HTERT RPE-1 (cell line): ENCODE results near the gene NCOA3.
"Not testable (repeated sequence)": the region's sequence is repeated elsewhere in the genome, so short reads cannot be mapped to it uniquely, and the experiment has no call there.

ENCODE experiments used
- in situ Hi-C: fragments of 300-500 bp; cut with MboI; formaldehyde crosslinking; loops from 4 replicates; pipeline ENCODE4 v1.14.3; 2020; ENCODE audit warnings: low sequenced_read_pairs

NCOA3 gene

GRCh38 chr20:47561603-47562583, 60.2 kb downstream of the NCOA3 start:
- in situ Hi-C loops: no loop called here

DNA sequence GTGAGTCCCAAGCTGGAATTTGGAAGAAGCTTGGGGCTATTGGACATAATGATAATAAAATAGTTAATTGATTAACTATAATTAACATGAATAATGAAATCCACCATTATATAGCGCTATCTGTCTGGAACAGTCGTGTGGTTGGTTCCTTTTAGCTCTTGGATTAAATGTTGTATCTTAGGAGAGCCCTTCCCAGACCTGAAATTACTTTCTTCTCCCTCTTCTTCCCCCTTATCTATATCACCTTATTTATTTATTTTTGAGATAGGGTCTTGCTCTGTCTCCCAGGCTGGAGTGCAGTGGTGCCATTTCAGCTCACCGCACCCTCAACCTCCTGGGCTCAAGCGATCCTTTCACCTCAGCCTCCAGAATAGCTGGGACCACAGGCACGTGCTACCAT, 64.6 kb downstream of the NCOA3 start:
- in situ Hi-C loops: no loop called here

DNA sequence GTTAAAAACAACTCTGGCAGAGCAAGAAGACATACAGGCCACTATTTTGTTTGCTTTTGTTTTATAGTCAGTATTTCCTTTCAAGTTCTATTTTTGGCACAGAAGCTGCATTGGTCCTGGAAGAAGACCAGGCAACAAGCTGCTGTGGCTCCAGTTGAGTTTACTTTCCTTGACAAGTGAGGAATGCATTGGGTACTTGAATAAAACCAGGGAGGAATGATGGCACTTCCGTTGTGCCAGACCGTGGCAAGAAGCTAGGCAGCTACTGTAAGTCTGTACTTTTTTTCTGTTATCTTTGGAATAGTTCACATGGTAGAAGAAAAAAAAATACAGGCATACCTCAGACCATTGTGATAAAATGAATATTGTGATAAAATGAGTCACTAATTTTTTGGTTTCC, 66.3 kb downstream of the NCOA3 start:
- in situ Hi-C loops: no loop called here

DNA sequence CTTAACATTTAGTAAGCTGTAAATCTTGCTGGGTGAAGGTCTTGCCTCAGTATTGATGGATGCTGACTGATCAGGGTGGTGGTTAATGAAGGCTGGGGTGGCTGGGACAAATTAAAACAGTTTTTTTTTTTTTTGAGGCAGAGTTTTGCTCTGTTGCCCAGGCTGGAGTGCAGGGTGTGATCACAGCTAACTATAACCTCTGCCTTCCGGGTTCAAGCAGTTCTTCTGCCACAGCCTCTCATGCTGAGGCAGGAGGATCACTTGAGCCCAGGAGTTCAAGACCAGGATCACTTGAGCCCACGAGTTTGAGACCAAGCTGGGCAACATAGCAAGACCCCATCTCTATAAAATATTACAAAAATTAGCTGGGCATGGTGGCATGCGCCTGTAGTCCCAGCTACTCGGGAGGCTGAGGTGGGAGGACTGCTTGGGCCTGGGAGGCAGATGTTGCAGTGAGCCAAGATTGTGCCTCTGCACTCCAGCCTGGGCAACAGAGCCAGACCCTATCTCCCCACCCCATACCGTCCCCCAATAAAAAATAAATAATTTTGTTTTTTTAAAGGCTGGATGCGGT, 67.2 kb downstream of the NCOA3 start:
- in situ Hi-C loops: no loop called here

GRCh38 chr20:47571426-47571825, 69.7 kb downstream of the NCOA3 start:
- in situ Hi-C loops: no loop called here

GRCh38 chr20:47572105-47572729, 70.5 kb downstream of the NCOA3 start:
- in situ Hi-C loops: no loop called here

GRCh38 chr20:47573559-47573958, 71.9 kb downstream of the NCOA3 start:
- in situ Hi-C loops: no loop called here

- in situ Hi-C loops: no loop called here
Observed at GRCh38 chr20:47574616-47575364, 73.1 kb downstream of the NCOA3 start.

DNA sequence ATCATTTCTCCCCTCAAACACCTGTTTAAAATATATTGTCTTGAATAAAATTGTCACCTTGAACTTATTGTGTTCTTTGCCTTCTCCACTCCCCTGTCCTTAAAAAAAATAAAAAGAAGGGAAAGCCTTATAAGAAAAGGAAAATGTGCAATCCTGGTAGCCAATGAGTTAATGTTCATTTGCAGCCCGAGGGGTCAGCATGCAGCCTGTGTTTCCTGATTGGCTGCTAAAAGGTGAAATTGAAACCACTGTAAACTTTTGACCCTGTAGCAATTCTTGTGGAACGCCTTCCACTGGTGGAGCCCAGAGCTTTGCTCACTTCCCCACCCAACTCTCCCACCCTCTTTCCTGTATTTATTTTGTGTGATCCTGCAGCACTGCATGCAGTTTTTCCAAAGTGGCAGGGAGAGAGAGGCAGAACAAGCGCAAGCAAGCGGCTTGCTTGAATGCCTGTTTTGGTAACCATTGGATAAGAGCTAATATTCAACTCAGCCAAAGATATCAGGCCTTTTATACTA, 74.9 kb downstream of the NCOA3 start:
- in situ Hi-C loops: no loop called here

- in situ Hi-C loops: no loop called here
Observed at GRCh38 chr20:47577314-47577713, 75.6 kb downstream of the NCOA3 start.

DNA sequence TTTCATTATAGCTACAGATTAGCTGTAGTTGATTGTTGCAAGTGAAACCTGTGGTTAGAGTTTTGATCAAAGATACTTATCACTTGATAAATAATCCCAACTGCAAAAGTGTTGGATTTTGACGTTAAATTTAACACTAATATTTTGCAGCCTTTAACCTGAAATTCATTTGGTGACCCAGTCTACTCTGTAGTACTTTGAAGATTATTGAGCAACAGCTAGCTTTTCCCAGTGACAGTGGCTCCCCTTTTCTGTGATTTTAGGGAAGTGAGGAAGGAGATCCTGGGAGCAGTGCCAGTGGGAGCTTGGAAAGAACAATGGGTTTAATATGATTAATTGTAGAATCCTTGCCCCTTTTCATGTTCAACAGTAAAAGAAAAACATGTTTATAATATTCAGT, 76.9 kb downstream of the NCOA3 start:
- in situ Hi-C loops: no loop called here

DNA sequence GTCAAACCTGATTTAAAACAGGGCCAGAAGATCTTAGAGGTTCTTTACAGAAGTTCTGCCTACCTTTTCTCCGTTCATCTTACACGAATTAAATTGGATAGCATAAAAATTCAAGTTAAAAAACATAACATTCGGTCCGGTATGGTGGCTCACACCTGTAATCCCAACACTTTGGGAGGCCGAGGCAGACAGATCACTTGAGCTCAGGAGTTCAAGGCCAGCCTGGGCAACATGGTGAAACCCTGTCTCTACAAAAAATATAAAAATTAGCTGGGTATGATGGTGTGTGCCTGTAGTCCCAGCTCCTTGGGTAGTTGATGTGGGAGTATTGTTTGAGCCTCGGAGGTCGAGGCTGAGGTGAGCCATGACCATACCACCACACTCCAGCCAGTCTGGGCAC, 79.0 kb downstream of the NCOA3 start:
- in situ Hi-C loops: not testable (repeated sequence)

DNA sequence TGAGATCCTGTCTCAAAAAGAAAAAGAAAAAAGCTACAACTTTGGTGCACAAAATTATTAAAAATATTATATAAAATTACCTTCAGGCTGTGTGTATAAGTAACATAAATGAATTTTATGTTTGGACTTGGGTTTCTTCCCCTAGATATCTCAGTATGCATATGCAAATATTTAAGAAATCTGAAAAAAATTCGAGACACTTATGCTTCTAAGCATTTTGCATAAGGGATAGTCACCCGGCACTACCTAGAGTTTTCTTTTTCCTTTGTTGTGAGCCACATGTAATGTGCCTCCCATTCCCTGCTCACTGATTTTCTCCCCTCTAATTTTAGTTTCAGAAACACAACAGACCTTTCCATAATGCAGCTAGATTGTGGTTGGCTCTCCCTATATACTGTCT, 79.4 kb downstream of the NCOA3 start:
- in situ Hi-C loops: no loop called here

DNA sequence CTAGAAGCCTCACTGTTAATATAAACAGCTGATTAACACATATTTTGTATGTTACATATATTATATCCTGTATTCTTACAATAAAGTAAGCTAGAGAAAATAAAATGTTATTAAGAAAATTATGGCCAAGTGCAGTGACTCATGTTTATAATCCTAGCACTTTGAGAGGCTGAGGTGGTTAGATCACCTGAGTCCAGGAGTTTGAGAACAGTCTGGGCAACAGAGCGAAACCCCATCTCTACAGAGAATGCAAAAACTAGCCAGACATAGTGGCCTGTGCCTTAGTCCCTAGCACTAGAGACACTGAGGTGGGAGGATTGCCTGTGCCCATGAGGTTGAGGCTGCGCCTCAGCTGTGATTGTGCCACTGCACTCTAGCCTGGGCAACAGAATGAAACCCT, 81.9 kb downstream of the NCOA3 start:
- in situ Hi-C loops: no loop called here

- in situ Hi-C loops: no loop called here
Observed at GRCh38 chr20:47585087-47585747, 83.5 kb downstream of the NCOA3 start.

DNA sequence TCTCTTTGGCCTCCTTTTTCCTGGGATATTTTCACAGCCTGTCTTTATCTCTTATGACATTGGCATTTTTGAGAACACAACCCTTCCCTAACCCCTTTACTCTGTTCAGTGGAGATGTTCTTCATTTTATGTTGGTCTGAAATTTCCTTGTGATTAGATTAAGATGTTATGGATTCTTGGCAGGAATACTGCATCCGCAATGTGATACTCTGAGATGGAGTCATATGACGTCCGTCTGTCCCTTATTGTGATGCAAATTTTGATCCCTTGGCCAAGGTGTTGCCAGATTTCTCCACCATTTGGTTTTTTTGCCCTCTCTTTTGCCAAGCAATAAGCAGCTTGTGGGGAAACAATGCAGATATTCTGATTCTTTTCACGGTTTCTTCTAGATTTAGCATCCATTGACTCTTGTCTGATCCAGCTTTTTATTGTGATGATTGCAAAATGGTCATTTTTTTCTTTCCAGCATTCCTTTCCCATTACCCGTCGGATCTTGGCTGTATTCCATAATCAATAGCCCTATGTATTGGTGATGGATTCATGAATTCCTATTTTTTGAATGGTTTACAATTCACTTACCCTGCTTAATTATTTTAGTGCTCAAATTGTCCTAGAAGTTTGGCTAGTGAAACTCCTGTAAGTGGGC, 85.1 kb downstream of the NCOA3 start:
- in situ Hi-C loops: no loop called here

GRCh38 chr20:47588158-47588557, 86.5 kb downstream of the NCOA3 start:
- in situ Hi-C loops: no loop called here

- in situ Hi-C loops: no loop called here
Observed at GRCh38 chr20:47591231-47591630, 89.5 kb downstream of the NCOA3 start.

DNA sequence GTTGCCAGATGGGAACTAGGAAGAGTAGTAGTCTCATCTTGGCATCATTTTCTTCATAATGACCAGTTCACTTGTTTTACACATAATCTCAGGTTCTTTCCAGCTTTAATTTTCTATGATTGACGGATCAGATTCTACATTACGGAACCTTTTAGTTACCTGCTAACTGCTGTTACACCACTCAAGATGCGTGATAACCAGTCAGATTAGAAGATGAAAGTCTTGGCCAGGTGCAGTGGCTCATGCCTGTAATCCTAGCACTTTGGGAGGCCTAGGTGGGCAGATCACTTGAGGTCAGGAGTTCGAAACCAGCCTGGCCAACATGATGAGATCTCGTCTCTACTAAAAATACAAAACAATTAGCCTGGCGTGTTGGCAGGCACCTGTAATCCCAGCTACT, 92.5 kb downstream of the NCOA3 start:
- in situ Hi-C loops: no loop called here

DNA sequence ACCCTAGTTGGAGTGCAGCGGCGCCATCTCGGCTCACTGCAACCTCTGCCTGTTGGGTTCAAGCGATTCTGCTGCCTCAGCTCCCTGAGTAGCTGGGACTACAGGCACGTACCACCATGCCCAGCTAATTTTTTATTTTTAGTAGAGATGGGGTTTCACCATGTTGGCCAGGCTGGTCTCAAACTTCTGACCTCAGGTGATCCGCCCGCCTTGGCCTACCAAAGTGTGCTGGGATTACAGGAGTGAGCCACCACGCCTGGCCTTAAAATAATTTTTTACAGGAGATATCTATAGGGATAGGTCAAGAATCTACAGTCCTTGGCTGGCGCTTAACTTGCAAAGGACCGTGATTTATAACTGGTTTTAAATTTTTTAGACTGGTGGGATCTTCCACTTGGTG, 93.5 kb downstream of the NCOA3 start:
- in situ Hi-C loops: not testable (repeated sequence)
